B cell (primary cell): ENCODE data around the gene RIF1. TPM values are rescaled to one million over a fixed set of nuclear protein-coding genes. Genes with fewer than 3 reads are reported as not detected.
"Not testable (repeated sequence)": the region's sequence is repeated elsewhere in the genome, so short reads cannot be mapped to it uniquely, and the experiment has no call there.

Source experiments
- ATAC-seq: fragments of 200-7000 bp; cut with Tn5 transposase; one replicate; pipeline ENCODE4 v1.10.0; 2021; ENCODE audit warnings: low read depth, mild to moderate bottlenecking, moderate number of reproducible peaks, moderate library complexity
- CTCF ChIA-PET: fragments of 350-600 bp; sonication (Branson Sonifier 250); formaldehyde crosslinking; loops from one replicate; lab custom pipeline; 2021; ENCODE audit warnings: antibody characterized with exemption, inconsistent platforms; lab: Charles Lee
- POLR2A ChIA-PET: fragments of 350-600 bp; sonication (Branson Sonifier 250); formaldehyde crosslinking; loops from one replicate; lab custom pipeline; 2021; ENCODE audit warnings: antibody characterized with exemption; lab: Charles Lee
- DNase-seq: peaks from one replicate; pipeline ENCODE4 v3.0.0; 2013
- H2AFZ ChIP-seq: 2 replicates; pipeline ENCODE4 v1.6.1; 2012; ENCODE audit warnings: mild to moderate bottlenecking, low read depth, low read length; ENCODE audit not compliant: insufficient read depth, poor library complexity, severe bottlenecking
- H3K27ac ChIP-seq, 2 donors: 1 replicate in 1 of 2; 2 replicates in 1 of 2; pipeline ENCODE4 v1.5.1; 2012 to 2013; ENCODE audit warnings: low read length in 2 of 2, mild to moderate bottlenecking in 2 of 2, moderate library complexity in 1 of 2
- H3K27me3 ChIP-seq, 4 experiments: fragments of 200-600 bp in 1 of 4; sonication (generic) in 1 of 4; replicated peaks in 1 of 4; 1 replicate in 2 of 4; 2 replicates in 2 of 4; pipeline versions ENCODE4 v1.6.1 to v1.7.0; 2013 to 2016; ENCODE audit warnings: low read length in 3 of 4, mild to moderate bottlenecking in 2 of 4, mixed read lengths in 1 of 4, moderate library complexity in 1 of 4; ENCODE audit not compliant: insufficient read depth in 4 of 4, control insufficient read depth in 3 of 4; ENCODE audit errors: control extremely low read depth in 1 of 4
- H3K36me3 ChIP-seq, 2 experiments: replicated peaks in 1 of 2; 1 replicate in 1 of 2; 2 replicates in 1 of 2; pipeline versions ENCODE4 v1.6.1 to v1.7.1; 2013; ENCODE audit warnings: low read length in 1 of 2; ENCODE audit not compliant: insufficient read depth in 2 of 2, control insufficient read depth in 1 of 2; ENCODE audit errors: control extremely low read depth in 1 of 2, extremely low read depth in 1 of 2
- H3K4me1 ChIP-seq, 2 donors: fragments of 200-600 bp in 1 of 2; sonication (generic) in 1 of 2; 1 replicate in 1 of 2; 2 replicates in 1 of 2; pipeline versions ENCODE4 v1.5.1 to v1.6.1; 2013 to 2017; ENCODE audit warnings: low read length in 2 of 2; ENCODE audit not compliant: control insufficient read depth in 2 of 2, insufficient read depth in 2 of 2
- H3K4me2 ChIP-seq: replicated peaks from 2 replicates; pipeline ENCODE3; 2012; ENCODE audit warnings: mild to moderate bottlenecking, low read depth, low read length; ENCODE audit not compliant: poor library complexity, severe bottlenecking
- H3K4me3 ChIP-seq, 5 experiments: fragments of 200-600 bp in 1 of 5; sonication (generic) in 1 of 5; 1 replicate in 3 of 5; 2 replicates in 2 of 5; pipeline versions ENCODE4 v1.5.1 to v1.7.0; 2011 to 2016; ENCODE audit warnings: low read length in 4 of 5, mild to moderate bottlenecking in 4 of 5, low read depth in 2 of 5, control low read depth in 1 of 5, moderate library complexity in 1 of 5; ENCODE audit not compliant: insufficient read depth in 1 of 5; ENCODE audit errors: control extremely low read depth in 1 of 5, extremely low read depth in 1 of 5
- H3K79me2 ChIP-seq: fragments of 200-600 bp; sonication (generic); one replicate; pipeline ENCODE4 v1.6.0; 2016; ENCODE audit warnings: low read length; ENCODE audit not compliant: control insufficient read depth, insufficient read depth
- H3K9ac ChIP-seq: fragments of 200-600 bp; sonication (generic); 2 replicates; pipeline ENCODE4 v1.6.1; 2017; ENCODE audit warnings: mild to moderate bottlenecking, low read length, moderate library complexity
- H3K9me3 ChIP-seq, 3 donors: one replicate each; pipeline versions ENCODE4 v1.6.1 to v1.7.1; 2013; ENCODE audit warnings: low read length in 2 of 3; ENCODE audit not compliant: control insufficient read depth in 2 of 3, insufficient read depth in 1 of 3; ENCODE audit errors: control extremely low read depth in 1 of 3
- H4K20me1 ChIP-seq: 2 replicates; pipeline ENCODE4 v1.6.0; 2012; ENCODE audit warnings: mild to moderate bottlenecking, low read length; ENCODE audit not compliant: insufficient read depth, control insufficient read depth, poor library complexity, severe bottlenecking
- H3K27ac Mint-ChIP-seq: one replicate; pipeline ENCODE4 v1.8.0; 2021; ENCODE audit warnings: mixed read lengths
- H3K27me3 Mint-ChIP-seq: one replicate; pipeline ENCODE4 v1.8.0; 2021; ENCODE audit warnings: mixed read lengths
- H3K4me1 Mint-ChIP-seq: one replicate; pipeline ENCODE4 v1.8.0; 2021; ENCODE audit warnings: mixed read lengths
- H3K4me3 Mint-ChIP-seq: one replicate; pipeline ENCODE4 v1.8.0; 2021; ENCODE audit warnings: mixed read lengths
- H3K9me3 Mint-ChIP-seq: one replicate; pipeline ENCODE4 v1.8.0; 2022; ENCODE audit warnings: mixed read lengths; ENCODE audit not compliant: insufficient read depth
- CTCF ChIP-seq: fragments of 200-600 bp; IDR thresholded peaks from one replicate; pipeline ENCODE4 v1.8.0; 2022; ENCODE audit warnings: antibody characterized with exemption, mild to moderate bottlenecking
- EZH2 ChIP-seq: IDR thresholded peaks from 2 replicates; pipeline ENCODE4 v1.6.1; 2012; ENCODE audit warnings: borderline replicate concordance, low read depth, mild to moderate bottlenecking, moderate library complexity, low read length; ENCODE audit not compliant: insufficient read depth, poor library complexity, severe bottlenecking
- WGBS: methylation state at CpG from one replicate; pipeline ENCODE4 v1.1.5; 2013; ENCODE audit warnings: missing lambda C conversion rate; ENCODE audit not compliant: insufficient coverage; 5-methylcytosine and 5-hydroxymethylcytosine counted together
- intact Hi-C: fragments of 100-400 bp; cut with micrococcal nuclease; formaldehyde crosslinking; loops from one replicate; pipeline ENCODE4 v1.10.0; 2022
- polyA plus RNA-seq: library from polyadenylated mRNA; depleted of rRNA; stranded (reverse); fragments of >200 nt; gene quantifications from 2 replicates; pipeline ENCODE4 v1.2.3, GENCODE V29; 2012
- total RNA-seq, 2 donors: library from RNA; stranded (reverse); fragments of 120-200 nt in 1 of 2; gene quantifications; 1 replicate in 1 of 2; 2 replicates in 1 of 2; pipeline versions ENCODE4 v1.2.3 to v1.2.4, GENCODE V29; 2013 to 2022

The RIF1 gene
- total and polyA plus RNA-seq, 2 donors (not counting 1 experiment from before 2014, with no cell fraction given): 3.3 to 60.5 TPM

- Histone ChIP-seq H4K20me1 (no peaks in the 10 kb centered on the region), H3K4me3 (peak overlapping the region; percentile 70 to 96 (median 95)), H3K4me1 (peaks cover 6 to 14% of the 10 kb centered on the region in 2 donors), H3K79me2 (peaks cover 35% of the 10 kb centered on the region), H3K27ac (peak overlapping the region; percentile 78 to 93), H3K4me2 (peak overlapping the region; percentile 70), H3K9ac (peak overlapping the region; percentile 92), H2AFZ (peak overlapping the region; percentile 91), H3K36me3 (peaks cover 3 to 20% of the 10 kb centered on the region in 2 experiments), H3K27me3 (no peaks in the 10 kb centered on the region), H3K9me3 (no peaks in the 10 kb centered on the region)
- H3K4me3 Mint-ChIP-seq: peak overlapping the region; percentile 90
- intact Hi-C loops: loop anchor here (5.0 kb wide), 1 partner anchor 417 kb away; the partner anchor contains the start of gene ARL5A
- H3K27ac Mint-ChIP-seq: peak overlapping the region; percentile 82
- peaks cover 19% of the 10 kb centered on the region for H3K4me1 Mint-ChIP-seq
- DNase-seq (no peak), ATAC-seq (peak; percentile 50)
- WGBS: 2% methylated on average over 21 of the region's 21 CpGs
- TF ChIP-seq CTCF (no peak), EZH2 (no peak)
- H3K9me3 Mint-ChIP-seq: no peaks in the 10 kb centered on the region
- ChIA-PET CTCF (interaction anchor here (1.4 to 1.9 kb wide), 3 partner anchors 121 to 171 kb away, joined by 5 to 7 read pairs (median 5); partner anchors contain the start of genes NMI and RBM43), POLR2A (interaction anchor here (0.5 kb wide), 1 partner anchor 410 kb away, joined by 4 read pairs; no protein-coding TSS in a partner anchor)
- no peaks in the 10 kb centered on the region for H3K27me3 Mint-ChIP-seq
These were observed 758 bp downstream of the RIF1 start for GRCh38 chr2:151410485-151410834.

- TF ChIP-seq CTCF (no peak), EZH2 (no peak)
- no peaks in the 10 kb centered on the region for H4K20me1 ChIP-seq
- H3K9me3 Mint-ChIP-seq: no peaks in the 10 kb centered on the region
- no peak overlapping the region for H3K4me2 ChIP-seq
- H3K4me3 Mint-ChIP-seq: no peak overlapping the region
- no peak overlapping the region for H2AFZ ChIP-seq
- H3K27me3 Mint-ChIP-seq: no peaks in the 10 kb centered on the region
- intact Hi-C loops: no loop called here
- H3K9me3 ChIP-seq: no peaks in the 10 kb centered on the region
- H3K9ac ChIP-seq: no peak overlapping the region
- no peak overlapping the region for H3K27ac ChIP-seq
- H3K4me3 ChIP-seq: no peak overlapping the region
- DNase-seq: no peak
- H3K79me2 ChIP-seq: peaks cover 9% of the 10 kb centered on the region
- H3K4me1 Mint-ChIP-seq: no peaks in the 10 kb centered on the region
- H3K27ac Mint-ChIP-seq: no peak overlapping the region
- H3K4me1 ChIP-seq: no peaks in the 10 kb centered on the region
- no CpG with 5 or more reads among the region's 3 CpGs for WGBS
- H3K27me3 ChIP-seq: no peaks in the 10 kb centered on the region
- CTCF ChIA-PET: interaction anchor here (0.6 kb wide), 1 partner anchor 41 kb away, joined by 3 read pairs; no protein-coding TSS in a partner anchor
- ATAC-seq: no peak
- POLR2A ChIA-PET: no interaction called here
- H3K36me3 ChIP-seq: peaks cover 14 to 63% of the 10 kb centered on the region in 2 experiments
These were observed 7.9 kb downstream of the RIF1 start for GRCh38 chr2:151417650-151418049.

GRCh38 chr2:151421681-151422080 lies 12.0 kb downstream of the RIF1 start:
- H3K27me3 ChIP-seq, H3K27ac Mint-ChIP-seq, H3K9me3 Mint-ChIP-seq, H3K4me3 ChIP-seq, H3K4me2 ChIP-seq, H3K9ac ChIP-seq, H4K20me1 ChIP-seq, H3K27ac ChIP-seq, ATAC-seq, H3K4me3 Mint-ChIP-seq, H3K4me1 ChIP-seq, H3K9me3 ChIP-seq, DNase-seq, H3K27me3 Mint-ChIP-seq, H2AFZ ChIP-seq, intact Hi-C loops: not testable (repeated sequence)
- CTCF ChIA-PET: interaction anchor here (0.6 to 1.4 kb wide), 3 partner anchors 8 to 89 kb away, joined by 3 to 4 read pairs (median 4); no protein-coding TSS in a partner anchor
- Histone ChIP-seq H3K36me3 (peaks cover 8 to 61% of the 10 kb centered on the region in 2 experiments), H3K79me2 (peaks cover 15% of the 10 kb centered on the region)
- 100% methylated on average over 4 of the region's 12 CpGs for WGBS
- peaks cover 19% of the 10 kb centered on the region for H3K4me1 Mint-ChIP-seq
- POLR2A ChIA-PET: interaction anchor here (0.6 kb wide), 1 partner anchor 36 kb away, joined by 3 read pairs; no protein-coding TSS in a partner anchor
